IPS DF 19.7 (cell line): ENCODE data around the gene SUN2.

Experiments
- DNase-seq: peaks from one replicate; pipeline ENCODE4 v3.0.0-alpha.2; 2013; ENCODE audit warnings: low read depth, low spot score

The SUN2 gene

DNA sequence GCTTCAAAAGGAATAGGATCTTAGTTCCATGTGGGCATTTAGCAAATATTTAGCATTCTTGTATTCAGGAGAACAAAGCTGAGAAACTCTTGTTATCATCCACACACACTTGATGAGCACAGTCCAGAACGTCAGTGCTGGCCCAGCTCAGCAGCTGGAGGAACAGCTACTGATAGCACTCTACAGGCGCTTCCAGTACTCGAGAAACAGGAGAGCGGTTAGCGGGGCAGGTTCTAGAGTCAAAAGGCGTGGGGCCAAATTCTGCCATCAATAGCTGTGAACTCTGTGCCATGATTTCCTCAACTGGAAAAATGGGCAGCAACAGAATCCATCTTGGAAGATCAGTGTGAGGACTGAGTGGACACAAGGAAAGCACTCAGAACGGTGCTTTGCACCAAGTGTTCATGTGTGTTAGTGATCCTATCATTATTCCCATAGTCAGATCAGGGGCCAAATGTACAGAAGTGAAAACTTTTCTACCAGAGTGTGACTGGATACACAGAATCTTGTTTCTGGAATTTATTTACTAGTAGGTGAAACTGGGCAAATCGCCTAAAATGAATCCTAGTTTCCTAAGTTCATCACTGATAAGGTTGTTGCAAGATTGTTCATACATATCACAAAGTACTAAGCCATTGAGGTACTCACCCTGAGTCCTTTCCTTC, 58.2 kb downstream of the SUN2 start:
- no peak for DNase-seq

DNA sequence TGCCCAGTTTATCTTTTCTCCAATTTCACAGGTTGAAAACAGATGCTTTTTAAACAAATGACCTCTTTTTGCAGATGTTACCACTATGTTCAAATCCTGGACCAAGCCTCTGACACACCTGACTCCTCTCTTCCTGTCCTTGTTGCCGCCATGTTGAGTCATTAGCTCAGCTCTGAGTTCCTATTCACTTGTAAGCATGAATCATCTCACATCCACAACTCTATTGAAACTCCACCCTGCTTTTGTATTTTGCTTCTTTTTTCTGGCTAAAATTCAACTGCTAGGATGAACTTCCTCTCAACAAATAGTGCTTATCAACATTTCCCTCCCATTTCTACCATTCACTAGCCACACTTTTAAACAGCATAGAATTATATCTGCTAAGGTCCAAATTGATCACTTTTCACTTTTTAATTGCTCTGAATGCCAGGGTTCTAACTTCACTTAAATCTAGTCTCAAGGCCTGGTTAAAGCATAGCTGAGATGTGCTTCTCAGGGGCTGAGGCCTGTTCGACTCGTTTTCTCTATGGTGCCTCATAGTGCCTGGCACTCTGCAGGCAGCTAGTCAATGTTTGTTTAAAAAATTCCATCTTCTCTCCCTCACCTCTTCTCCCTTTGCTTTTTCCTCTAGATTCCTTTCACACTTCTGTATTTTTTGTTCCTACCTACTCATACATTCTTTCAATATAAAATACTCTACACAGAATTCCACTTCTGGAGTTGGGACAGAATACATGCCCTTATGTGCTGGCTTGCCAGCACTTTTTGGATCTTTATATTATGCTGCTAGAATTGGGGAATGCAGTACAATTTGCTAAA, 59.0 kb downstream of the SUN2 start:
- DNase-seq, result no peak

GRCh38 chr22:38694940-38695339, 60.9 kb downstream of the SUN2 start:
- no peak for DNase-seq

- no peak for DNase-seq
Observed at GRCh38 chr22:38694049-38694448, 61.7 kb downstream of the SUN2 start.

DNA sequence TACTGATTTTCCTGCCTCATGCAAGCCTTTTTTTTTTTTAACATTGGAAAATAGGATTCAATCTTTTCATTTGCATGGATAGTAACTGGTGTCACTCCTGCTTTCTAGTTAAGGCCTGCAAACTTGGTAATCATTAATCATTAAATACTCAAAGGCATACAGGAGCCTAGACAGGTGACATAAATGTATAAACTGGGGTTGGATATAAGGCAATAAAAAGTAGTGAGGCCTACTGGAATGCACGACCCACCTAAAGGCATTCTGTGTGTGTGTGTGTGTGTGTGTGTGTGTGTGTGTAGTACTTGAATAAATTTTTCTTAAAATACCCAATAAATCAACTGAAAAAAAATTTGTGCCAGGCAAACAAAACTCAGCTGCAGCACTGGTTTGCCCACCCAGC, 66.1 kb downstream of the SUN2 start:
- no peak for DNase-seq

- DNase-seq, result no peak
Observed at GRCh38 chr22:38685761-38686160, 70.0 kb downstream of the SUN2 start.

GRCh38 chr22:38684895-38685294, 70.9 kb downstream of the SUN2 start:
- no peak for DNase-seq
